ENCODE measurements around the gene PDE4DIP.
"Not testable (repeated sequence)": the region's sequence is repeated elsewhere in the genome, so short reads cannot be mapped to it uniquely, and the experiment has no call there.

The PDE4DIP gene

DNA sequence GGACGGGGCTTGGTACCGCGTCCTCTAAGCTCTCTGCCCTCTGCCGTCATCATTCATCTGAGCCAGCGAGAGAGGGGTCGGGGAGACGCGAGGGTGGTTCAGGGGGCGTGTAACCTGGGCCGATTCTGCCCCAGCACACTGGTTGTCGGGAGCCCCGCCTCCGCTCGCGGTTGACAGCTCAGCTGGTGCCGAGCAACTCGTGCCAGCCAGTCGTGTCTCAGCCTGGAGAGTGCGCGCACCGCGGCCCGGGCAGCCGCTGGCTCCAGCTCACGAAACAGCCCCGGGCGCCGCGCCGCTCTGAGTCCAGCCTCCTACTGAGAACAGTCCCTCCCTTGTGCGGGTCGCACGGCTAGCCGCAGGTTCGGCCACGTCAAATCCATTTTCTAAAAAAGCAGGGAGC lies at the start of gene PDE4DIP:
Gene PDE4DIP, plus strand, starts transcription at position 209 of the 400 bp plus-strand sequence. CDS start 347 bp downstream, outside the sequence.
- POLR2A ChIA-PET; DNase-seq (ENCODE audit: extremely low spot score); CTCF ChIA-PET: not testable (repeated sequence)

DNA sequence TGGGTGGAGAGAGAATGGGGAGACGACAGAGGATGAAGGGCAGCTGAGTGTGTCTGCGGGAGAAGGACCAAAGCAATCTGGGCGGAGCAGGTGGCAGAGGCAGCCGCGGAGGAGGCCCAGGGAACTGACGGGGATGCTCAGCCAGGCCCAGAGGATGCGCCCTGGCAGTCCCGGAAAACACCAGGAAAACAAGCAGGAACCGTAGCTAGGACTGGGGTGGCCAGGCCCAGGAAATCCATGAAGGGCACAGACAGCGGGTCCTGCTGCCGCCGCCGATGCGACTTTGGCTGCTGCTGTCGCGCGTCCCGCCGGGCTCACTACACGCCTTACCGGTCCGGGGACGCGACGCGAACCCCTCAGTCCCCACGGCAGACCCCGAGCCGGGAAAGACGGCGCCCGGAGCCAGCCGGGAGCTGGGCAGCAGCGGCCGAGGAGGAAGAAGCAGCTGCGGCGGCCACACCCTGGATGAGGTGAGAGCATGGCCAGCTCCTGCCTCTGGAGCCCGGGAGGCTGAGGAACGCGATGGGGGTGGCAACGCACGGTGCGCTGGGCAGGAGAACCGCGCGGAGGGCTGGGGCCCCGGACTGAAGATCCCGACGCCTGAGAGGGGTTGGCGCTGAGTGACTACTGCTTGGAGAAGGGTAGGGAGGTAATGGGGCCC lies 35.8 kb upstream of the PDE4DIP start:
- DNase-seq (ENCODE audit: extremely low spot score); CTCF ChIA-PET; POLR2A ChIA-PET: not testable (repeated sequence)

DNA sequence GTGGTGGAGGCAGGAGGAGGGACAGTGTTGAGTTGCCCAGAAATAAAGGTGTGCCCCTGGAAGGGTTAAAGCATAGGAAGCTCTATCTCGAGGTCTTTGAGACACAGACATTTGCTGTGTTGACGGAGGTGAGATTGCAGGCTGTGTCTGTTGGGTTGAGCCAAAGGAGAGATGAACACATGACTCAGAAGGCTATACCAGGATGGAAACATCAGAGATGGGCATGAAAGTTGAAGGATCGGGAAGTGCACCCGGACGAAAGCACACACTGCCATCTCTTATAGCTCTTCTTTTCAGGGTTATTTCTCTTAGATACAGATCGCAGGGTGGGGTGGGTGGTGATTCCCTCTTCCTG lies 35.3 kb upstream of the PDE4DIP start:
- POLR2A ChIA-PET; DNase-seq (ENCODE audit: extremely low spot score); CTCF ChIA-PET: not testable (repeated sequence)

DNA sequence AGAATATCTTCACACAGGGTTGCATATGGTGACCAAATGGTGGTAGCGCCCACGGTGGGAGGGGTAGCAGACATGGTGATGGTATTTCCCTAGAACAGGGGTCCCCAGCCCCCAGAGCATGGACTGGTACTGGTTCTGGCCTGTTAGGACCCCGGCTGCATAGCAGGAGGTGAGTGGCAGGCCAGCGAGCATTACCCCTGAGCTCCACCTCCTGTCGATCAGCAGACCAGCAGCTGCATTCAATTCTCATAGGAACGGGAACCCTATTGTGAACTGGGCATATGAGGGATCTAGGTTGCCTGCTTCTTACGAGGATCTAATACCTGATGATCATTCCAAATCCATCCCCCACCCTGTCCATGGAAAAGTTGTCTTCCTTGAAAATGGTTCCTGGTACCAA lies 22.0 kb upstream of the PDE4DIP start:
- POLR2A ChIA-PET; CTCF ChIA-PET; DNase-seq (ENCODE audit: extremely low spot score): not testable (repeated sequence)

DNA sequence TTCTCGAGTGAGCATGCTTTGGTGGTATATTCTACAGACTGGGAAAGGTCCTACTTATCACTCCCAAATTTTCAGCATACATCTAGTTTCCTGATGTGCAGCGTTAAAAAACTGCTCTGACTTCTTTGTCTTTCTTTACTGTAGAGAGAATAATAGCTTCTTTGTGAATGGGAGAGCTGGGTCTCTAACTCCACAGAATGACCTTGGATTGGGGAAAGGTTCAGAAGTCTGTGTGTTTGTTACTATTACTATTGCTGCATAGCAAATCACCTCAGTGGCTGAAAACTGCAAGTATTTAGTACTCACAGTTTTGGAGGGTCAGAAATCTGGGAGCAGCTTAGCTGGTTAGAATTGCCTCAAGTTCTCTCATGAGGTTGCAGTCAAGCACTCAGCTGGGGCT lies 20.4 kb upstream of the PDE4DIP start:
- POLR2A ChIA-PET; CTCF ChIA-PET; DNase-seq (ENCODE audit: extremely low spot score): not testable (repeated sequence)

DNA sequence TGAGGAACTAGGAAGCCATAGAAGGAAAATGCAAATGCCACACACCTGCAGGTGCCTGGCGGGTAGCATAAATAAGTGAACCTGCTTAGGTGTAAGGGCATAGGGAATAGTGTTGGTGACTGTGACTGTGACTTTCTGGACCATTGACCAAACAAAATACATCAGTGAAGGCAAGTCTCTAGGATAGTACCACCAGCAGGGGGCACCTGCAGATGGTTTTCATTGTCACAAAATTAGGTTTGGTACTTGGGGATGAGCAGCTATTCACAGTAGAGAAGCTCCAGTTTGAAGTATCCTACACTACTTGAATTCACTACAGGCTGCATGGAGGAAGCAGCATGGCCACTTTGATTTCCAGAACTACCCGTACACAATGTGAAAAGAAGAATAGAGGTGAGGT lies 19.2 kb upstream of the PDE4DIP start:
- DNase-seq (ENCODE audit: extremely low spot score): not testable (repeated sequence)

DNA sequence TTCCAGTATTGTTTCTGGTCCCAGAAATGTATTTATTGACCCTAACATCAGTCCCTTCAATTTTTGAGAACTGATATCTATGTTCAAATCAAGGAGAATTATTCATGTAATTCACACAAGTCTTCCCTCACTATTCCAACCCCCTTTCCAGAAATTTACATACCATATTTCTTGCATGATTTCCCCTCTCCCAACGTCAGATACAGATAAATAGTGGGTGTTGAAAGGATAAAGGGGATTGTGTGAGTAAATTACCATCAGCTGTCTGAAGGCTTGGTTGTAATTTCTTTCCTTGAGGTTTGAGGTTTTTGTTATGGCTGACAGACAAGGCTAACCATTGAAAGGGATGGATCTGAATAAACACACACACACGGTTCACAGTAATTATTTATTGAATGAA lies 15.7 kb upstream of the PDE4DIP start:
- CTCF ChIA-PET; POLR2A ChIA-PET; DNase-seq (ENCODE audit: extremely low spot score): not testable (repeated sequence)

More for the DNA sequence above, 19.2 kb upstream of the PDE4DIP start:
- POLR2A ChIA-PET, CTCF ChIA-PET: not testable (repeated sequence)

DNA sequence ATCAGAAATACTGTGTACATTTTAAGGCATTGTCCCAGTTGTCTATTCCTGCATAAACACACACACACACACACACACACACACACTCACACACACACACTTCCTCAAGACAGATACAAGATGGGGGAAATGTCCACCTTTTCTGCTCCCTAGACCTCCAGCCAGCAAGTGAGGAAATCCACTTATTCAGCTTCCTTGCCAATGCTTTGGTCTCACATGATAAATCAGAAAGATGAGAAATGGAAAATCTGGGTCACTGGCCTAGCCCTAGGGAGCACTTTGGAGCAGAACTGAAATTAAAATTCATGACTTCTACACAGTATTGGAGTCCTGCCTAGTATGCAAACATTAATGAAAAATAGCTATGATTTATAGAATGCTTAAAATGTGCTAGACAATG lies 15.3 kb upstream of the PDE4DIP start:
- POLR2A ChIA-PET; CTCF ChIA-PET; DNase-seq (ENCODE audit: extremely low spot score): not testable (repeated sequence)

DNA sequence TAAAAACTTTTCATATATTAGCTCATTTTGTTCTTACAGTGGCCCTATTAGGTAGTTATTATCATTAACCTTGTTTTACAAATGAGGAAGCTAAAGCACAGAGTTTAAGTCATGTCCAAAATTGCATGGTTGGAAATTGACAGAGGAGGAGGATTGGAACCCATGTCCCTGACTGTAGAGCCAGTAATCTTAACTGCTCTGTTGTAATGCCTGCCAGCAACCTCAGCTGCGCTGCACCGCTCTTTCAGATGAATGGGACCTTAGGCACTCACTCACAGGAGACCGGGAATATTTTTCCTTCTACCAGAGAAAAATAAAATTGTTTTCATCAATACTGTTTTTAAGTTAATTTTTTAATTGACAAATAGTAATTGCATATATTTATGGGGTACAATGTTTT lies 14.9 kb upstream of the PDE4DIP start:
- POLR2A ChIA-PET; DNase-seq (ENCODE audit: extremely low spot score); CTCF ChIA-PET: not testable (repeated sequence)

DNA sequence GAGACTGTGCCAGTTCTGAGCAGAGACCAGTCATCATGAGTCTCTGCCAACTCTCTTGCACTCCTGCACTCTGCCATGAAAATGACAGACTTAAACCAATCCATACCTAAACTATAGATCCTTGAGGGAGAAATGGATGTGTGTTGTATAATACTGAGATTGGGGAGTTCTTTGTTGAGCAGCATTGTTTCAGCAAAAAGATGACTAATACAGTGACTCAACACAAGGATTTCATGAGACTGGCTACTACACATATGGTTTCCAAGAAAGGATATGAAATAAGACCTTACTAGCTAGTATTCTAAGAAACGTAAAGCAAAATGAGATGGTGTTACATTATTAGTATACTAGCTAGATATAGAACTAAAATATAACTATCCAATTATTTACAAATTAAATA lies 3.0 kb upstream of the PDE4DIP start:
- DNase-seq (ENCODE audit: extremely low spot score); CTCF ChIA-PET; POLR2A ChIA-PET: not testable (repeated sequence)

DNA sequence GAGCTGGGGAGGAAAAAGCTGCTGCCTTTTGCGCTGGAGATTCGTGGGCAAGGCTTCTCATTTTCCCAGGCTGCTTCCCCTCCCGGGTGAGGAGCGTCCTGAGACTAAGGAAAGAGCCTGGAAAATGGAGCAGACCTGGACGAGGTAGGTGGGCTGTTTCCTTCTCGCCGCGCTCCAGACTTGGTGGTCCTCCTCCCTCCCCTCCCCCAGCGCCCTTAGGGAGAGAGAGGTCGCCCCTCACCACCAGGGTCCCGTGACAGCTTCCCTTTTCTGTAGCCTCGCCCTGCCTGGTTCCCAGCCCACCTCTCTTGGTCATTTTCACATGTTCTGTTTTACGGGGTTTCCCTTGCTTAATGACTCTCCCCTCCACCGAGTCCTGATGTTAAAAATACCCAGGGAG lies 423 bp downstream of the PDE4DIP start:
- POLR2A ChIA-PET; DNase-seq (ENCODE audit: extremely low spot score); CTCF ChIA-PET: not testable (repeated sequence)

DNA sequence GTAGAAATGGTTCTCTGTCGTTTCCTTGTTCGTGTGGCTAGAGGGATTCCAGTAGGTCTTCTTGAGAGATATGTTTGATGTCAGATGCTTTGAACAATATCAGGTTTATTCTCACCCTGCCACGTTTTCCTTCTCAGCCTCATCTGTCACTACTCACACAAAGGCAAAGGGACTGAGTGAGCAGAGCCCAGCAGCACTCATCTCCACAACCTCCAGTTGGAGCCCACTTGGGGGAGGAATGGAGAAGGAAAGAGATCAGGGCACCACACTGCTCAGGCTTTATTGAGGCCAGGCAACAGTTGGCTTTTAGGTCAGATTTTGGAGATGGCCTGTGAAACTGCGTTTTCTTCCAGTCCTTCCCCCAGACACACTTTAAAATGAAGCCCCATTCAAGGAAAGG lies 840 bp downstream of the PDE4DIP start:
- POLR2A ChIA-PET; DNase-seq (ENCODE audit: extremely low spot score); CTCF ChIA-PET: not testable (repeated sequence)

DNA sequence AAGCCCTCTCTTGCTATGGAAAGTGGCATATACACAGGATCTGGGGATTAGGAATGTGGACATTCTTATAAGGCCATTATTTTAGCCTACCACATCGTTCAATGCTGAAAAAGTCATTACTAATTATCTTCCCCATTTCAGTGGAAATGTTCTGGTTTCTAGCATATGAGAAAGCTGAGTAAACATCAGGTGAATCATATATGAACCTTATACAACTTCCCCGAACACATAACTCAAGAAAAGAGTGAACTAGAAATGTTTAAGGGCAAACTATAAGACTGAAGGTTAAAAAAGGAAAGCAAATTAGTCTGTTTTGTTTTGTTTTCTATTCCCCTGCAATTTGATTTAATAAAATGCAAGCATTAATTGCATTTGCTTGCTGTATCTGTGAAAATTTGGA lies 6.1 kb downstream of the PDE4DIP start:
- POLR2A ChIA-PET; CTCF ChIA-PET; DNase-seq (ENCODE audit: extremely low spot score): not testable (repeated sequence)

DNA sequence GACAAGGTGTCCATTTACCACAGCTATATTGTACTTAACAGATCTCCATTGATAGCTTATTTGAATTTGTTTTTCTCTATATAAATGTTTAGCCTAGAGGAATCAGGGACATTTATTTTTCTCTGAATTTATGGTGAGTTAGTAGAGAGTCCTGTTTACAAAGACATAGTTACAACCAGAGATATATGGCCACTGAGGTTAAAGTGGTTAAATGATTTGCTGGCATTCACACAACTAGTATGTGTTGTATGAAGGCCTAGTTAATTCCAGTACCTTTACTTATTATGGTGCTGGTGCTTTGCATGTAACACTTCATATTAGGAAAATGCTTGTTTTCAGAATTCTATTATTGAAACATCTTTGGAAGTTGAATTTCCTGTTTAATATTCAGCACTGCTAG lies 6.6 kb downstream of the PDE4DIP start:
- DNase-seq (ENCODE audit: extremely low spot score); CTCF ChIA-PET; POLR2A ChIA-PET: not testable (repeated sequence)

DNA sequence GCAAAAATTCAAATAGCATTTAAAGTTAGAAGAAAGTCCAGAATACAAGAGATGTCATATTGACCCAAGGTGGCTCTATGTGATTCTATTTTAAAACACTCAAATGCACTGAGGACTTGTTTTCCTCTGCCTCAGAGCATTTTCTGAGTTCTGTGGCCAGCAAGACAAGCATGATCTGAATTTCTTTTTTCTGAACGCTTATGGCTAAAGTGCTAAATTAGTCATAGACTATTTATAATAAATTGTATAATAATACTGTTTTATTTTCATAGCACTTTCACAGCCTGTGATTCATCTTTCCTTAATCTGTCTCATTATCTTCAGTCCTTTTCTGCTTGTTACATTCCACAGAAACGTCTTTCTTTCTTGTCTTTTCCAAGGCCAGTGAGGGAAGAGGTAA lies 7.5 kb downstream of the PDE4DIP start:
- CTCF ChIA-PET; POLR2A ChIA-PET; DNase-seq (ENCODE audit: extremely low spot score): not testable (repeated sequence)

DNA sequence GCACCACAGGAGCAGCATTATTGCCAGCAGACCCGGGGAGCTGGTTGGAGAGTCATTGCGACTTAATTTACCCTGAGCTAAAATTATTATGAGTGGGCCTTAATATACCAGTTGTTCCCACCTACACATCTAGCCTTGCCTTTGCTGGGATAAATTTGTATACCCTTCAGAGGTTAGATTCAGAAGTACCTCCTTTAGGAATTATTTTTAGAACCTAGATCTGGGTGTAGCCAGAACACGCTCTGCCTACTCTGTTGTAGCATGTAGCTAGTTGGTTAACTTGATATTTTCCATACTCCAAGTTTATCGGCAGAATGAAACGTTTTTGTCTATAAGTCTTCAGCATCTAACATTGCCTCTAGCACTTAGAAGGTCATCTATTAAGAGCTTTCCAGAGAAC lies 9.1 kb downstream of the PDE4DIP start:
- DNase-seq (ENCODE audit: extremely low spot score); POLR2A ChIA-PET; CTCF ChIA-PET: not testable (repeated sequence)

DNA sequence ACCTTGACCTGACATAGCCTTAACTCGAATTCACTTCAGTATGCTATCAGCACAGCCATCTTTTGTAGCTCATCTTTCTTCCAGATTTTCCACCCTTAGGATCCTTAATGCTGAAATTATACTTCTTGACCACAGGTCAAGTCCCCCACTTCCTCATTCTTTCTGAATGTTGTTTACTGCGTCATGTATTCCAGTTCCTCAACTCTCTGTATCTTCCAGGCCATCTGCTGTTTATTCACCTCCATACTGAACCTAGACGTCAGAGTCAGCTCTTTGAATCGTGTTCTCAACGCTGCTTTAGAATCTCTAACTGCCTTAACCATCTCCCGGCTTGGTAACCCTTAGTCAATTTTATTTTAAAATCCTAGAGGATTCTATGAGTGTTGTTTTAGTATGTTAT lies 9.8 kb downstream of the PDE4DIP start:
- DNase-seq (ENCODE audit: extremely low spot score); POLR2A ChIA-PET; CTCF ChIA-PET: not testable (repeated sequence)

DNA sequence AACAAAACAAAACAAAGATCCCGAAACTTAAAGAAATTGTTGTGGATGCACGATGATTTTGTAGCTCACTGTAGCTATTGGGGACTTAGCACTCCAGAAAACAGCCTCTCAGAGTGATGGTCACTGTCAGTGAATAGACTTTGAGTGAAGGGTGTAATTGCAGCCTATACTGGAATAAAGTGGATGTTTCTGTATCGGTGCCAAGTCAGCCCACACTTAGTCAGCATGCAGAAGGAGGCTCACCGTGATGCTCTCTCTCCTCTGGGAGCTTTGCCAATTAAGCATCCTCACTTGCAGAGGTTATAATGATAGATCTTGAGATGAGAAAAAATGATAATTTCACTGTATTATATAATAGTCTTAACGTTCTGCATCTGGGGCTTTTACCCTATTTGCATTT lies 11.1 kb downstream of the PDE4DIP start:
- CTCF ChIA-PET; POLR2A ChIA-PET; DNase-seq (ENCODE audit: extremely low spot score): not testable (repeated sequence)

DNA sequence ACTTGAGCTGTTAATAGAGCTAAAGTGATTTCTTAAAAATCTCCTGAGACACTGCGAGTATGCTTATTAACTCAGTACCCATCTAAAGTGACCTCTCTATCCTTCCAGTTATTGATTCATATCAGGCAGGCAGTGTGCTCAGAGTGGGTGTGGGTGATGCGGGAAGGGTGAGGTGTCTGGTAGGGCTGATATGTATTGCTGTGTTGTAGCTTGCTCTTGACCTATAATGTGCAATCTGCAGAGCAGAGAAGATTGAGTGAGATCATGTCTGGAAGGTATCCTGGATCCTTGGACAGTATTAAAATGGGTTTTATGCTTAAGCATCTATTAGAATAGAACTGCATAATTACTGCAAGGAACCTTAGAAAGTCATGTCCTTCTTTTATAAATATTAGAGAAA lies 15.8 kb downstream of the PDE4DIP start:
- DNase-seq (ENCODE audit: extremely low spot score); CTCF ChIA-PET; POLR2A ChIA-PET: not testable (repeated sequence)

DNA sequence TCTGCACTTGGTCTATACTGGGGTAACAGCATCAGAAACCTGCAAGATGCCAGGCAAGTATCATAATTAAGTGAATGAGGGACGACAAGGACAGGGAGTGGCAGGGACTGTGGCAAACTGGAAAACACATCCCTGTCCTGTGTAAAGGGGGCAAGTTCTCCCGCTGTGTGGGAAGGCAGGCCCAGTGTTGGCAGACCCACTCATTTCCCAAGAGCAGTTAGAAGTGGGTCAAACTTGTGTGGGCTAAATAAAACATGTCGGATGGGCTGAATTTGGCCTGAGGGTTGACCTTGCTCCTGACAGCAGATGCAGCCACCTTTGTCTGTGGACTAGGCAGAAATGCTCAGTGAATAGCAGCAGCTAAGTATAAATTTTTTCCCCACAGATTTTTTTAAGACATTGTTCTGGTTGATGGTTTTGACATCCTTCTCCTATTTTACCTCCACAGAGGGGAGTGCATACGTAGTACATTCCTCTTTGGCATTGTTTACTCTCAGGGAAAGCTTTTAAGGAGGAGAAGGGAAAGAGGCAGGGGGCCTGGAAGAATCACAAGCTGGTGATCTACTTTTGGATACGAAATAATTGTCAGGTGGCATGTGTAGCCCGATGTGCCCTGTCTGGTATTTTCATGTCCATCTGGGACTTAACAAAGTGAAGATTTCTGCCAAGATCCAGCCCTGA lies 16.5 kb downstream of the PDE4DIP start:
- DNase-seq (ENCODE audit: extremely low spot score); POLR2A ChIA-PET; CTCF ChIA-PET: not testable (repeated sequence)
